Measurements from ENCODE around the gene PHACTR4. TPM values are rescaled to one million over a fixed set of nuclear protein-coding genes. Genes with fewer than 3 reads are reported as not detected.
A peak's percentile ranks its signal among the peaks of the same experiment; 100 is the strongest.

Gene PHACTR4
- total and polyA plus RNA-seq, 2 of the 8 experiments (the other 6 are each of a cell fraction or from before 2014, with no cell fraction given), result 23.7 to 57.8 TPM

- TF ChIP-seq TBP (IDR thresholded peaks at IDR 0.05; ENCODE audit: low read depth, low read length), result peak; percentile 86
- TF ChIP-seq CEBPB (IDR thresholded peaks at IDR 0.05; ENCODE audit: low read depth, low read length), result no peak
- peak; percentile 4; the same call in 1 of the 2 replicates for TF ChIP-seq CHD2 (IDR thresholded peaks at IDR 0.05; ENCODE audit: low read length)
- peak in 1 of 2 experiments; percentile 82; a peak in 2 of 4 replicates for TF ChIP-seq SIN3A (conservative IDR thresholded peaks at IDR 0.05 in 1 of 2, IDR thresholded peaks at IDR 0.05 in 1 of 2; ENCODE audit: low read depth in 1 of 2, low read length in 2 of 2)
- peak; percentile 75 for TF ChIP-seq TAF7 (optimal IDR thresholded peaks at IDR 0.05; ENCODE audit: borderline replicate concordance, low read depth, low read length)
Observed at GRCh38 chr1:28518000-28518744, 148.6 kb downstream of the PHACTR4 start (continued).

Data from H1 (cell line).